Mesenteric fat pad (tissue), 1 donor: ENCODE results near the gene HAUS7. TPM values are rescaled to one million over a fixed set of nuclear protein-coding genes. Genes with fewer than 3 reads are reported as not detected.

ENCODE experiments used
- DNase-seq: peaks from one replicate; pipeline ENCODE4 v3.0.0-alpha.2; 2020; ENCODE audit warnings: low spot score
- total RNA-seq: library from RNA; stranded (reverse); fragmentation: NEBNext Ultra II Directional; extraction: Animal tissue kit (Norgen Biotek cat#: 25700); gene quantifications from one replicate; pipeline ENCODE4 v1.2.1, GENCODE V29; 2021
- donor health status: DM: yes; HTN: yes; CAD: no.

The HAUS7 gene
- total RNA-seq, 1 donor from 2014 or later = 22.1 TPM

- no peak for DNase-seq
These were observed 29.5 kb upstream of the HAUS7 start for GRCh38 chrX:153499876-153500275.

- no peak for DNase-seq
These were observed 29.0 kb upstream of the HAUS7 start for GRCh38 chrX:153499341-153499740.

GRCh38 chrX:153498453-153498852 is 28.1 kb upstream of the HAUS7 start:
- DNase-seq = no peak

DNA sequence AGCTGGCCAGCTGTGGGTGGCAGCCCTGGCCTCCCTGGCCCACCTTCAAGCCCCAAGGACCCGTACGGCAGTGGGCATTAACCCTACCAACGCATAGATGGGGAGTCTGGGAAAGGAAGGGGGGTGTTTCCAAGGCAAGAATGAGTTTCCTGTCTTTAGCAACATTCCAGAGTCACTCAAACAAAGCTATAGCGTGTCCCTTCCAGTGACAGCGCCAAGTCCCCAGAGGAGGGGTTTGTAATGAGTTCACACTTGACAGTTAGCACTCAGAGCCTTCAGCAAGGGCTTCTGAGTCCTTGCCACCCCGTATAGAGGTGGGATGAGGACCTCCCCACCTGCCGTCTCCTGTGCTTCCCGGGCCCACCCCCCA is 26.2 kb upstream of the HAUS7 start:
- no peak for DNase-seq

DNA sequence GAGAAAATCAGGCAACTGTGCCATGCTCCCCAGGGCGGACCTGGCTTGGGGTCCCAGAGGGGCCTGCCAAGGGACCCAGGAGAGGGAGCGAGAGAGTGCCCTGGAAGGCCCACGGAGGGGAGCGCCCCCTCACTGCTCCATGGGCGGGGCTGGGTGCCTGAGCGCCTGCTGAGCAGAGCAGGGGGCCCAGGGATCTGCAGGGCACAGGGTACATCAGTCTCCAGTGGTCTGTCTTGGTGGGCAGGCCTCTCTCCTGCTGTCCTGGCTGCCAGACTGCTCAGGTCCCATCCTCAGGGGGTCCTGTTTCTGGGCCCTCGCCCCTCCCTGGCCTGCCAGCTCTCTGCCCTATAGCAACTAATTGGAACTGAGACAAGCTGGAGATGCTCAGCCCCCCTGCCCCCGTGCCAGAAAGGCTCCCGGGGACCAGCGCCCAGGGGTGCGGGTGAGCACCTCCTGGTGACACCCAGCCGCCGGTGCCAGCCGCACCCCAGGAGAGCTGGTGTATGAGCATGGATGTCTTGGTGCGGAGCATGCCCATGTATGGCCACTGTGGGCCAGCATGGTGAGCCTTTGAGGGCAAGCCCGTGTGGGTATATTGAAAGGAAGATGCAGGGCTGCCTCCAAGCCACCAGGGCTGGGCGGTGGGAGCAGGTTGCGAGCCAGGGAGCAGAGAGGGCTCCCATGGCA is 25.7 kb upstream of the HAUS7 start:
- no peak for DNase-seq

- no peak for DNase-seq
These were observed 25.0 kb upstream of the HAUS7 start for GRCh38 chrX:153495362-153495751.

DNA sequence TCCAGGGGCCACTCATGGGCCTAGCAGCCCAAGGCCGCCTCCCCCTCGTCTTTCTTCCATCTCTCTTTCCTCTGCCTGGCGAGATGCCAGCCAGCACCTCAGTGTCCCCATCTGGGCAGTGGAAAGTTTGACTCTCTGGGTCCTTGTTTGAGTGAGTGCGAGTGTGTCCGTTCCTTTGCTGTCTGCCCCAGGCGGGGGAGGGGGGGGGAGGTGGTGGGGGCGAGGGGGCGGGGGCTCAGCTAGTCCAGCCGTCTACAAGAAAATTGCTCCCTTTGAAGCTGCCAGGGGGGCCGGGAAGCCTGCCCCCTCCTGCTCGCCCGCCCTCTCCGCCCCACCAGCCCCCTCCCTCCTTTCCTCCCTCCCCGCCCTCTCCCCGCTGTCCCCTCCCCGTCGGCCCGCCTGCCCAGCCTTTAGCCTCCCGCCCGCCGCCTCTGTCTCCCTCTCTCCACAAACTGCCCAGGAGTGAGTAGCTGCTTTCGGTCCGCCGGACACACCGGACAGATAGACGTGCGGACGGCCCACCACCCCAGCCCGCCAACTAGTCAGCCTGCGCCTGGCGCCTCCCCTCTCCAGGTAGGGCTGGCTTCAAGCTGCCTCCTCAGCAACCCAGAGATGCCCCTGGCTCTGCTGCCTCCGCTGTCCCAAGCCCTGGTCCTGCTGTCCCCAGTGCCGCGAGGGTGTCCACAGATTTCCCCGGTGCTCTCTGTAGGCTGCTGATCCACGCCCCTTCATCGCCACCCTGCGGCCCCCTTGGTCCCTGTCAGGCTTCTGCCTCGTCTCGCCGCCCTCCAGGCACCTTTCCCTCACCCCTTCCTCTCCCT is 24.4 kb upstream of the HAUS7 start, which contains the start of gene BGN:
Gene BGN (plus strand): TSS at position 440 of the 821 bp plus-strand sequence. CDS start 9,652 bp downstream, outside the sequence.
- no peak for DNase-seq

DNA sequence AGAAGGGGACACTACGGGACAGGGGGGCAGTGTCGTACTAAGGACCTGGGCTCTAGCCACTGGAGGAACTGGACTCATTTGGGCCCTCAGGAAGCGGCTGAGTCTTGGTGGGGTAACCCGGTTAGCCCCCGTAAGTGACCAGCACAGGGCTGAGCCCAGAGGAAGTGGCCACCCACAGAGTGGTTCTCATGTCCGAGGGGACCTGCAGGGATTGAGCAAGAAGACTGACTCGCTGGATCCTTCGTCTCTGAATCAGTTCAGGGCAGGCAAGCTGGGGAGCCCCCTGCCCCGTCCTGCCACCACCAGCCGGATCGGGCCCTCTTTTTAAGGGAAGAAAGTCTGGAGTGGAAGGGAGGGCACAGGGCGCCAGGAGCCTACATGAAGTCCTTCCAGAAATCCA is 23.7 kb upstream of the HAUS7 start:
- no peak for DNase-seq

GRCh38 chrX:153493085-153493484 is 22.7 kb upstream of the HAUS7 start:
- DNase-seq = no peak

- no peak for DNase-seq
These were observed 22.2 kb upstream of the HAUS7 start for GRCh38 chrX:153492543-153492942.

DNA sequence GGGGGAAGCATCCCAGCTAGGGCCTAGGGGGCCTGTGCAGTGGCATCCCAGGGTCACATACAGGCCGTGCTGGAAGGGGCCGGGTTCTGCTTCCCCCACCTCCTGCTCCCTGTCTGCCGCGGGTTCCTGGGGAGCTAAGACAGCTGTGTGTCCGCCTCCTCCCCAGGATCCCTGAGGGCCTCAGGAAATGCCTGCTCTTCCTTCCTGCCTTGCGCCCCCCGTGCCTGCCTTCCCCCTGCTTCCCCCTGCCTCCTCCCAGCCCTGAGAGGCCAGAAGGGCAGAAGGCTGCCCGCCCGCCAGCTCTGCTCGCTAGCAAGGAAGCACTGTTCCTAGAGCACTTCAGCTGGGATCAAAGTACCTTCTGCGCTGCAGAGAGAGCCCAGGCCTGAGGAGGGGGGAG is 21.5 kb upstream of the HAUS7 start:
- no peak for DNase-seq

GRCh38 chrX:153491351-153491914 is 21.1 kb upstream of the HAUS7 start:
- DNase-seq = no peak

DNA sequence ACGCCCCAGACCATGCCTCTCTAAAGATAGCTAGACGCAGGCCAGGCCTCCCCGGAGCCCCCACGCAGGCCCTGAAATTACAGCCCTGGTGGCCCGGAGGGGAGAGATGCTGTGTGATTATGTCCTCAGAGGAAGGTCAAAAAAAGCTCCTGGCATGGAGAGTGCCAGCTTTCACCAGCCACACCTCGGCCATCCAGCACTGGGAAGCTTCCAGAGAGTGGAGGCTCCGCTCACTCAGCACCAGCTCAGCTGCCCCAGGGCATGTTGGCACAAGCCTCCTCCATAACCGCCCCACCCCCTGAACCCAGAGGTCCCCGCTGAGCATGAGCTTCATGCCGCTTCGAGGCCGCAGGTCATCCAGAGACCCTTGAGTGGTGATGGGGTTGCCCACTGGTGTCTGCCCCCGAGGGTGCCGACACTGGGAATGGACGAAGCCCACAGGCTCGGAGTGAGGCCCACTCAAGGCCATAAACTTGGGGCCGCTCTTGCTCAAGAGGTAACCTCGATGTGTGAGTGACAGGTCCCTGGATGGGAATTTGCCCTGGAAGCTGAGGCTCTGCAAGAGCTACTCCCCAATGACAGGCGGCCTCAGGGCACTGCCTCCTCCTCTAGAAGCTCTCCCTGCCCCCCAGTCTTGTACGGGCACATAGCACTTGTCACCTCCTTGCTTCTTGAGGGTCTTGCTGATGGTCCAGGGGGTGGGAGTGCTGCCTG is 20.0 kb upstream of the HAUS7 start:
- DNase-seq = no peak

- DNase-seq = no peak
These were observed 18.0 kb upstream of the HAUS7 start for GRCh38 chrX:153488231-153488914.

DNA sequence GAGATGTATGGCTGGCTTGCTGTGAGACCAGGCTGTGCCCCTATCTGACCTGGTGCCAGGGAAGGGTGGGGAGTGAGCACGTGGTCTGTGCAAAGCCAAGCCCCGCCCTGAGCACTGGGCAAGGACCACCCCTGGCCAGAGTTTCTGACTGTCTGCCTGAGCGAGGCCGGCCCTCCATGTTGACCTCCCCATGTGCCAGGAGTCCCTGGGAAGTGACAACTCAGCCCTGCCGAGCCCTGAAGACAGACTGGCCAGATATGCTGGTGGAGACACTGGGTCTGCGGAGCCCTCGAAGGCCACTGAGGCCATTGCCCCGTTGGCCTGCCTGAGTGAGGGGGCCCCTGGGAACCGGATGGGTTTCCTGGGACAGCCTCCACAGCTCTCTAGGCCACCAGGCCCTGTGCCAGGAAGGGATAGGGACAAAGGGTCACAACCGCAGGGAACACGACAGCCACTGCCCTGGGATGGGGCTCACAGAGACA is 17.3 kb upstream of the HAUS7 start:
- DNase-seq = no peak

DNA sequence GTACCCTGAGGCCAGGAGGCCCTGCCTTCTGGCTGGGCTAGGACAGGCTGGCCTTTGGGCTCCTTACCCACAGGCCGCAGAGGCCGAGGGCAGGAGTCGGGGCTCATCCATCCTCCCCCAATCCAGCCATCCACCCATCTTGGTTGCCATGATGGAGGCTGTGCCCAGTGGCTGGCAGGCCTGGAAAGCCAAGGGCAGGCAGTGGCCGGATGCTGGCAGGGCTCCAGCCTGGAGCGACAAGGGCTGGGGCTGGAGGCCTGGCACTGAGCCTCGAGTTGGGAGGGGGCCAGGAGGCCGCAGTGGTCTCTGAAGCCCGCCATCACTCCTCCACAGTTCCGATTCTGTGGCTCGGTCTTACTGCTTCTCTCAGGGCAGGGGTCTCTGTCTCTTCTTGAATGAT is 15.8 kb upstream of the HAUS7 start:
- no peak for DNase-seq

DNA sequence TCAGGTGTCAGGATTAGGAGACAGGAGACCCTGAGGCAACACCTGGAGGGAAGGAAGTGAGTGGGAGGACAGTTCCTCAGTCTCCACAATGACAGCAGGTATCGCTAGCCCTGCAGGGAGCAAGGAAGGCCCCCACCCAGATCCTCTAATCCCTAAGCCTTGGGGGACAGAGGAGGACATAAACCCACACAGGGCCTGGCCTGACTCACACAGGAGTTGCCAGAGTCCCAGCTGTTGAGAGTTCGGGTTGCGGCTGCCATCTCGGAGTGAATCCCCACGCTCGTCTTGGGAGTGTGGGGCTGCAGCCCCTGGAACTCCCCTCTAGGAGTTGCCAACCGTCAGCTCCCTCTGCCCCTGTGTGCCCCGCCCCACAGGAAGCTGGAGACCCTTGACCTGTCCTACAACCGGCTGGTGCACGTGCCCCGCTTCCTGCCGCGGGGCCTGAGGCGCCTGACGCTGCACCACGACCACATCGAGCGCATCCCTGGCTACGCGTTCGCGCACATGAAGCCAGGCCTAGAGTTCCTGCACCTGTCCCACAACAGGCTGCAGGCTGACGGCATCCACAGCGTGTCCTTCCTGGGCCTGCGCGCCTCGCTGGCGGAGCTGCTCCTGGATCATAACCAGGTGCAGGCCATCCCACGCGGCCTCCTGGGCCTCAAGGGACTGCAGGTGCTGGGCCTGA is 15.2 kb upstream of the HAUS7 start:
- no peak for DNase-seq

DNA sequence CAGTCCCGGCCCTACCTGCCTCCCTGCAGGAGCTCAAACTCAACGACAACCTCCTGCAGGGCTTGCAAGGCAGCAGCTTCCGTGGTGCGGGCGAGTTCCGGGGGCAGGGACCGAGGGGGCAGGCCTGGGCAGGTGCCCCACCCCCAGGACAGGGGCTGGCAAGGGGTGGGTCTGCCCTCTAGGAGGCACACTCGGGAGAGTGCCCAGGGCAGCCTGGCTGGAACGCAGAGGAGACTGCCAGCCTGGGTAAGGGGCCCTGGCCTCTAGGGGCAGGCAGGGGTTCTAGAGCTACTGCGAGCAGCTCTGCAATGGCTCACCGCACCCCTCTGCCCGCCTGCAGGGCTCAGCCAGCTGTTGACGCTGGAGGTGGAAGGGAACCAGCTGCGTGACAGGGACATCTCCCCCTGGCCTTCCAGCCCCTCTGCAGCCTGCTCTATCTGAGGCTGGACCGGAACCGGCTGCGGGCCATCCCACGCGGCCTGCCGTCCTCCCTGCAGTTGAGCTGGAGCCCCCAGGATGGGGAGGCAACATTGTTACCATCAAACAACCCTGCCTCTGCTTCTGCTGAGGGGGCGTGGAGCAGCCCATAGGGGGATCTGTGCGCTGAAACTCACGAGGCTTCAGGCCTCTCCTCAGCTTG is 12.1 kb upstream of the HAUS7 start:
- DNase-seq = no peak

GRCh38 chrX:153481043-153481442 is 10.7 kb upstream of the HAUS7 start:
- DNase-seq = no peak

DNA sequence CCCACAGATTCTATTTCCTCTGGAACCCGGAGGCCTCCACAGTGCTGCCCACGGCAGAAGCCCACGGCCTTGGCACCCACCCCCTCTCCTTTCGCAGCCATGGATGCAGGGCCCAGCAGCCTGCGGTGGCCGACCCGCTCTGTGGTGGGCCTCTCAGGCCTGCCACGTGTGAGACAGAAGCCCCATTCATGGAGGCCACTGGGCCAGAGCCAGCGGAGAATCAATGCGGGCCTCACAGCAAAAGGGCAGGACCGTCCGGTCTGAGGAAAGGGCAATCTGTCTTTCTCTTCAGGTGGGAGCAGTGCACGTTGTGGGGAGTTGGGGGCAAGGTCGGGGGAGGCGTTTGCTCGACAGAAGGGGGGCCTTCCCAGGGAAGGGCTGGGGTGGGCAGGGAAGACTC is 8.4 kb upstream of the HAUS7 start:
- no peak for DNase-seq
